BLaER1 treated with 17β-estradiol and CSF1 and Interleukin-3, amounts not matched to agents 10 nM and 100 nM (cell line): ENCODE measurements around the gene AAR2.

Experiments used
- H3K27ac ChIP-seq, 11 experiments: shearing (Covaris generic); formaldehyde crosslinking; 2 replicates each; pipeline ENCODE4 v1.8.1; 2022
- H3K27me3 ChIP-seq, 11 experiments: shearing (Covaris generic); formaldehyde crosslinking; 2 replicates each; pipeline ENCODE4 v1.8.1; 2022
- H3K36me3 ChIP-seq, 11 experiments: shearing (Covaris generic); formaldehyde crosslinking; 2 replicates each; pipeline ENCODE4 v1.8.1; 2022
- H3K4me1 ChIP-seq, 10 experiments: shearing (Covaris generic); formaldehyde crosslinking; 2 replicates each; pipeline ENCODE4 v1.8.1; 2022
- H3K4me2 ChIP-seq, 11 experiments: shearing (Covaris generic); formaldehyde crosslinking; 2 replicates each; pipeline ENCODE4 v1.8.1; 2022
- H3K4me3 ChIP-seq, 10 experiments: shearing (Covaris generic); formaldehyde crosslinking; 2 replicates each; pipeline ENCODE4 v1.8.1; 2022
- H3K9ac ChIP-seq, 11 experiments: shearing (Covaris generic); formaldehyde crosslinking; 2 replicates each; pipeline ENCODE4 v1.8.1; 2022
- H3K9me3 ChIP-seq, 11 experiments: shearing (Covaris generic); formaldehyde crosslinking; replicated peaks in 1 of 11; 2 replicates each; pipeline ENCODE4 v1.8.1; 2022
- H4K20me1 ChIP-seq, 11 experiments: shearing (Covaris generic); formaldehyde crosslinking; 2 replicates each; pipeline ENCODE4 v1.8.1; 2022
- Cebpa-rat ChIP-seq, 11 experiments: shearing (Covaris generic); IDR thresholded peaks; 2 replicates each; pipeline ENCODE4 v1.8.1; 2022

The AAR2 gene

DNA sequence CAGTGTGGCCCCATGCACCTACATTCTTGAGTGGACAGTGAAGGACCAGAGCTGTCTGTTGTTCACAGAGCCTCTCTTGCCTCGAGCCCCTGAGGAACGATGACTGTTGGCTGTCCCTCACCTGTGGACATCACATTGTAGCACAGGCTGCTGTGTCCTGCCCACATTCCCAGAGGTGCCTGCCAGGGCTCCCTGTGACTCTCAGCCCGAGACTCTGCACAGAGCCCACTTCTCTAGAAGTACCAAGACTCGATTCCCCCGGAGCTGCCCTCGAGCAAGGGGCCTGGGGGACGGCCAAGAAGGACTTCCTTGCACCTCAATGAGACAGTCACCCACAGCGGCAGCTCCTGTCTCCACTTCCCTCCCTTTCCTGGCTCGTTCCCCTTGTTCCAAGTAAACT, 41.3 kb downstream of the AAR2 start:
- no peak overlapping the region for H3K4me3 ChIP-seq
- no peak overlapping the region for H3K4me2 ChIP-seq
- H4K20me1 ChIP-seq: no peaks in the 10 kb centered on the region
- no peaks in the 10 kb centered on the region for H3K9me3 ChIP-seq
- H3K27me3 ChIP-seq: no peaks in the 10 kb centered on the region
- no peak overlapping the region for H3K27ac ChIP-seq
- no peak for TF ChIP-seq Cebpa-rat (IDR thresholded peaks at IDR 0.05)
- peaks cover 0 to 9% (median 0%) of the 10 kb centered on the region in 10 experiments; a peak in 3 of 20 replicates for H3K4me1 ChIP-seq
- H3K36me3 ChIP-seq: no peaks in the 10 kb centered on the region
- H3K9ac ChIP-seq: no peak overlapping the region

DNA sequence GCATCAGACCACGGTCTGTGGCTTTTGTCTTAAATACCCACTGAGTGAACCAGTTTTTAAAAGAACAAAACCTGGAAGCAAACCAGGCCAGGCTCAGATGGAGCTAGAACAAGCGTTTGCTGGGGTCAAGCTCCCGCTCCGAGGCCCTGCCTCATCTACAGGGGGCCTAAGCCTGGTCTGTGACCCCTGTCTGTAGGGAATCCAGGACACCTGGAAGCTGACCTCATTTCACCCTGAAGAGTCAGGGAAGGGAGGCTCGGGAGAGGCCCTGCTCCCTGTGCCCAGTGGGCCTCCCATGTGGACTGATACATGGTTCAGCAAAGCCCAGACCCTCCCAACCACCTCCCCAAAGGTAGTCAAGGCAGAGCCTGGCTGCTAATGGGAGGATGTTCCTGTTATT, 43.1 kb downstream of the AAR2 start:
- Histone ChIP-seq H3K4me1 (peaks cover 0 to 9% (median 0%) of the 10 kb centered on the region in 10 experiments; a peak in 3 of 20 replicates), H3K27me3 (no peaks in the 10 kb centered on the region), H3K4me3 (no peak overlapping the region), H3K9ac (no peak overlapping the region), H3K4me2 (peak overlapping the region in 5 of 11 experiments; percentile 1 to 32 (median 20); a peak in 7 of 22 replicates), H3K36me3 (no peaks in the 10 kb centered on the region), H4K20me1 (no peaks in the 10 kb centered on the region), H3K27ac (no peak overlapping the region), H3K9me3 (no peaks in the 10 kb centered on the region)
- no peak for TF ChIP-seq Cebpa-rat (IDR thresholded peaks at IDR 0.05)

DNA sequence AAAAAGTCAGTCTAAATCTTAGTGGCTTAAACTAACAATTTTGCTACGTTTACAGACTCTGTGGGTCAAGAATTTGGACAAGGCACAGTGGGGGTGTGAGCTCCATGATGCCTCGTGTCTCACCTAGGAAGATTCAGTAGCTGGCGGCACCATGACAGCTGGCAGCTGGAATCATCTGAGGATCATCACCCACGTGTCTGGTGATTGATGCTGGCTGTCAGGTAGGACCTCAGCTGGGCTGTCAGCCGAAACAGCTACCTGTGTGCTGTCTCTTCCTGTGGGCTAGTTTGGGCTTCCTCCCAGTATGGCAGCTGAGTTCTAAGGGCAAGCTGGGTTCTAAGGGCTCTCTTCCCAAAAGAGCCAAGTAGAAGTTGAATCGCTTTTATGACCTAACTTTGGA, 43.5 kb downstream of the AAR2 start:
- Histone ChIP-seq H3K9me3 (no peaks in the 10 kb centered on the region), H4K20me1 (no peaks in the 10 kb centered on the region), H3K9ac (no peak overlapping the region), H3K27ac (no peak overlapping the region), H3K27me3 (no peaks in the 10 kb centered on the region), H3K36me3 (no peaks in the 10 kb centered on the region), H3K4me3 (no peak overlapping the region), H3K4me2 (peak overlapping the region in 2 of 11 experiments; percentile 1 to 20; a peak in 3 of 22 replicates), H3K4me1 (peaks cover 0 to 9% (median 0%) of the 10 kb centered on the region in 10 experiments; a peak in 3 of 20 replicates)
- no peak for TF ChIP-seq Cebpa-rat (IDR thresholded peaks at IDR 0.05)

DNA sequence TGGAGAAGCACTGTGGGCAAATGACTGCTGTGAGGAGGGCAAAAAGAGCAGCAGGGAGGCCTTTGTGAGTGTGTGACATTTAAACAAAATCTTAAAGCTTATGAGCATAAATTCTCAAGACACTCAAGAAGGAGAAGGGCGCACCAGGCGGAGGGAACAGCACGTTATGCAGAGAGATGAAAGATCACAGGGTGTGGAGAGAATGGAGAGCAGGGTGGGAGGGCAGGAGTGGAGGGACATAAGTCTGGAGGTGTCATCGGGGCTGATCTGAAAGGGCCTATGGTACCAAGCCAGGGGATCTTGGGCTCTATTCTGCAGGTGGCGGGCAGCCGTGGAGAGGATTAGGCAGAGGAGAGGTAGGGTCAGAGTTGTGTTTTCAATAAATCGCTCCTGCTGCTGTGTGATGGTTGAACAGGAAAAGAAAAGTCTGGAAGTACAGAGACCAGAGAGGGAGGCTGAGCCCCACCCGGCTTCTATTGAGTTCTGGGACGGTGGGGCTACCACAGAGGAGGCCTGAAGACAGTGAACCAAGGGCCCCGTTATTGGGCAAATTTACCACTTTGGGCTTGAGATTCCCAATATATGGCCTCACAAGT, 45.6 kb downstream of the AAR2 start:
- no peak for TF ChIP-seq Cebpa-rat (IDR thresholded peaks at IDR 0.05)
- H3K4me2 ChIP-seq: no peak overlapping the region
- no peaks in the 10 kb centered on the region for H3K27me3 ChIP-seq

DNA sequence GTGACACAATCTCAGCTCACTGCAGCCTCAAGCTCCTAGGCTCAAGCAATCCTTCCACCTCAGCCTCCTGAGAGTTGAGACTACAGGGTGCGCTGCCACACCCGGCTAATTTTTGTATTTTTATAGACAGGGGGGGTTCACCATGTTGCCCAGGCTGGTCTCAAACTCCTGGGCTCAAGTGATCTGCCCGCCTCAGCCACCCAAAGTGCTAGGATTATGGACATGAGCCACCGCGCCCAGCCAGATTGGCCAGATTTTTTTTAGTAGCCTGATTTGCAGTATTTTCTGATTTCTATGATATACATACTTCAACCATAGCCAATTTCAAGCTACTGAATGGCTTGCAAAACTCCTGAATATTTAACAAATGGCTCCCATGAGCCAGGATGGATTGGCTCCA, 48.5 kb downstream of the AAR2 start:
- no peak overlapping the region for H3K4me3 ChIP-seq
- H3K9ac ChIP-seq: no peak overlapping the region
- H3K27me3 ChIP-seq: no peaks in the 10 kb centered on the region
- H4K20me1 ChIP-seq: no peaks in the 10 kb centered on the region
- H3K9me3 ChIP-seq: 0 out of 22 replicates have a peak, but pooled peaks cover 0 to 5% (median 0%) of the 10 kb centered on the region in 11 experiments
- H3K4me2 ChIP-seq: no peak overlapping the region
- H3K27ac ChIP-seq: no peak overlapping the region
- TF ChIP-seq Cebpa-rat (IDR thresholded peaks at IDR 0.05): no peak
- H3K4me1 ChIP-seq: peaks cover 0 to under 1% (median 0%) of the 10 kb centered on the region in 10 experiments; a peak in 2 of 20 replicates
- no peaks in the 10 kb centered on the region for H3K36me3 ChIP-seq

More for the DNA sequence above, 45.6 kb downstream of the AAR2 start:
- Histone ChIP-seq H3K4me3 (no peak overlapping the region), H4K20me1 (no peaks in the 10 kb centered on the region), H3K36me3 (no peaks in the 10 kb centered on the region), H3K9ac (no peak overlapping the region), H3K4me1 (peaks cover 0 to 9% (median 0%) of the 10 kb centered on the region in 10 experiments; a peak in 3 of 20 replicates), H3K27ac (no peak overlapping the region), H3K9me3 (no peaks in the 10 kb centered on the region)

DNA sequence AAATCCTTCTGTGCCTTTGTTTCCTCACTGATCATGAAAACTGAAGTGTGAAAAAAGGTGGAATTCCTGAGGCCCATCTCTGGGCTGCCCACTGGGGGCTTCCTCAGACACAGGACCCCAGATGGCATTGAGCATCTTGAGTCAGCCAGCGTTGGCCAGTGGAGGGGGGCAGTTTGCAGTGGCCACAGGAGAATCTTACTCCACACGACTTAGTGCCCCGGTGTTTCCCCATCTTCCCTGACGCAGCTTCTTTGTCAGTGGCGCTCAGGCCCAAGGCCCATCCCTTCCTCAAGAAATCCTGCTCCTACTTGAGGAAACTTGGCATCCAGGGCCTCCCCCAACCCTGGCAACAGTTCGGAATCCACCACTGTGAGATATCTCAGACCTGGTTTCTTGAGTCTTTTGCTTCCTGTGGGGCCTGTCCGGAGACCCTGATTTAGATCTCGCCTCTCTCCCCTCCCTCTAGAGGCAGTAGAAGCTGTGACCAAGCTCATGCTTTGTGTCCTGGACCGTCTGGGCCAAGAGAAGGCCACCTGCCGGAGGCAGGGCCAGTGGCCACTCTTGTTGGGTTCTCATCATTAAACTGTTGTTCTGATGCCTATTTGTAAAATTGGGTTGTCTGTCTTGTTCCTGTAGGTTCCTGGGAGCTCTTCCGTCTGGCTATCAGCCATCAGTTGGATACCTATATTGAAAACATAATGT, 49.6 kb downstream of the AAR2 start:
- Histone ChIP-seq H3K9ac (no peak overlapping the region), H3K27me3 (no peaks in the 10 kb centered on the region), H3K4me2 (no peak overlapping the region)

DNA sequence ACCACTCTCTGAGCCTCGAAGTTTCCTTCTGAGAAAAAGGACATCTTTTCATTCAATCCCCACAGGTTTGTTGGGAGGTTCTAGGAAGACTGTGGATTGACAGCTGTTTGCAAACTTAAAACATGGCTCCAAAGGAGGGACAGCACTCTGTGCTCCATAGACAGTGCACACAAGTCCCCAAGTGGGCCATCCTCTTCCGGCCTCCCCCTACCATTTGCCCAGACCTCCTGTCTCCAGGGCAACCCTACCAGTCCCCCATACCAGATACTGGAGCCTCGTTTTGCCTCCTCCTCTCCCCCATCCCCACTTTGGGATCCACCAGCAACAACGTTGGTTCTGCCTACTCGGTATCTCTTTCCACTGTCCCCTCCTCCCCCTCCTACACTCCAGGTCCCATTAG, 61.4 kb downstream of the AAR2 start:
- no peaks in the 10 kb centered on the region for H4K20me1 ChIP-seq
- H3K36me3 ChIP-seq: no peaks in the 10 kb centered on the region
- H3K27me3 ChIP-seq: peaks cover 0 to 8% (median 0%) of the 10 kb centered on the region in 11 experiments; a peak in 3 of 22 replicates
- H3K4me1 ChIP-seq: no peaks in the 10 kb centered on the region
- no peak overlapping the region for H3K4me2 ChIP-seq
- no peak overlapping the region for H3K4me3 ChIP-seq
- no peak overlapping the region for H3K9ac ChIP-seq
- no peaks in the 10 kb centered on the region for H3K9me3 ChIP-seq
- no peak overlapping the region for H3K27ac ChIP-seq
- TF ChIP-seq Cebpa-rat (IDR thresholded peaks at IDR 0.05): no peak

More for the DNA sequence above, 49.6 kb downstream of the AAR2 start:
- H3K4me1 ChIP-seq: no peaks in the 10 kb centered on the region
- TF ChIP-seq Cebpa-rat (IDR thresholded peaks at IDR 0.05): no peak
- H3K36me3 ChIP-seq: no peaks in the 10 kb centered on the region
- H3K9me3 ChIP-seq: 0 out of 22 replicates have a peak, but pooled peaks cover 0 to 5% (median 0%) of the 10 kb centered on the region in 11 experiments
- no peak overlapping the region for H3K4me3 ChIP-seq
- no peak overlapping the region for H3K27ac ChIP-seq
- no peaks in the 10 kb centered on the region for H4K20me1 ChIP-seq

DNA sequence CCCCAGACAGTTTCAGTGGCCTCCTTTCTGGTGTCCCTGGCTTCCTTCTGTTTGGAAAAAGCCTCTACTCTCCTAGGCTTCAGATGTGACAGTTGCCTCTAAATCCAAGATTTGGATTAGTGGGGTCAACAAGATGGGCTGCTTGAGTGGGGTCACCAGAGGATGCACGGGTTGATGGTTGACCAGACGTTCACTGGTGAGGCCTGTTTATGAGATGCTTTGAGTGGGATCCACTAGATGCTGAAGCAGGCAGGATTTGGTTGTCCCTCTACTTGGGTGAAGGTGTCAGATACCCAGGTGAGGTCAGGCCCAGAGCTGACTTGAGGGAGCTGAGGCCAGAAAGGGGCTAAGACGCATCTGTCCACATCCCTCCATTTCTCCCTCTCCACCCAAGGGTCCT, 61.8 kb downstream of the AAR2 start:
- H3K4me3 ChIP-seq: no peak overlapping the region
- peaks cover 0 to 11% (median 3%) of the 10 kb centered on the region in 11 experiments; a peak in 6 of 22 replicates for H3K27me3 ChIP-seq
- TF ChIP-seq Cebpa-rat (IDR thresholded peaks at IDR 0.05): no peak
- H3K9me3 ChIP-seq: no peaks in the 10 kb centered on the region
- H3K4me2 ChIP-seq: no peak overlapping the region
- peaks cover 0 to 4% (median 0%) of the 10 kb centered on the region in 10 experiments; a peak in 3 of 20 replicates for H3K4me1 ChIP-seq
- no peak overlapping the region for H3K27ac ChIP-seq
- no peaks in the 10 kb centered on the region for H4K20me1 ChIP-seq
- H3K36me3 ChIP-seq: no peaks in the 10 kb centered on the region
- no peak overlapping the region for H3K9ac ChIP-seq

DNA sequence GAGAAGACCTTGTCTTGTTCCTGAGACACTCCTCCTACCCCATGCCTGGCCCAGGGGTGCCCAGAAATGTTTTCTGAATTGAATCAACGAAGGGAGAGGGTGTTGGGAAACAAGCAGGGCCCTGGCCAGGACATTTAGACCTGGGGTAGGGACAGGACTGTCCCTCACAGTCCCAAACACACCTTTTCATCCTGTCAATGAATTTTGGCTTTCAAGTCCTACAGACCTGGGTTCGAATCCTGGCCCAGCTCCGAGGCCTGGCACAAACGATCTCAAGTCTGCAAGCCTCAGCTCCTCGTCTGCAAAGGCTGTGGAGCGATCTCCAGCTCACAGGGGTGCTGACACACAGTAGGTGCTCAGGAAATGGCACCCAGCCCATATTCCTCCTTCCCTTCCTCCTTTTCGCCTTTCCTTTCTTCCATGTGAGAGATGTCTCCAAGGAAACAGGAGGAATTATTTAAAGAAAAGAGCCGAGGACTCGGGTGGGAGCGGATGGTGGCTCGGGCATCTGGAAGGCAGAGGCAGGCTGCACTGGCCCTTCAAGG, 62.6 kb downstream of the AAR2 start:
- TF ChIP-seq Cebpa-rat (IDR thresholded peaks at IDR 0.05): no peak
- Histone ChIP-seq H3K4me2 (no peak overlapping the region), H3K27me3 (peaks cover 4 to 20% (median 12%) of the 10 kb centered on the region in 11 experiments; a peak in 18 of 22 replicates), H3K36me3 (no peaks in the 10 kb centered on the region), H3K4me3 (no peak overlapping the region), H3K9me3 (no peaks in the 10 kb centered on the region), H3K9ac (no peak overlapping the region), H4K20me1 (no peaks in the 10 kb centered on the region; a peak in 1 of 22 replicates), H3K4me1 (peaks cover 0 to 12% (median 0%) of the 10 kb centered on the region in 10 experiments; a peak in 4 of 20 replicates), H3K27ac (no peak overlapping the region)
